Measurements from ENCODE around the gene ACSS3.
"Not testable (repeated sequence)": the region's sequence is repeated elsewhere in the genome, so short reads cannot be mapped to it uniquely, and the experiment has no call there.

Gene ACSS3

DNA sequence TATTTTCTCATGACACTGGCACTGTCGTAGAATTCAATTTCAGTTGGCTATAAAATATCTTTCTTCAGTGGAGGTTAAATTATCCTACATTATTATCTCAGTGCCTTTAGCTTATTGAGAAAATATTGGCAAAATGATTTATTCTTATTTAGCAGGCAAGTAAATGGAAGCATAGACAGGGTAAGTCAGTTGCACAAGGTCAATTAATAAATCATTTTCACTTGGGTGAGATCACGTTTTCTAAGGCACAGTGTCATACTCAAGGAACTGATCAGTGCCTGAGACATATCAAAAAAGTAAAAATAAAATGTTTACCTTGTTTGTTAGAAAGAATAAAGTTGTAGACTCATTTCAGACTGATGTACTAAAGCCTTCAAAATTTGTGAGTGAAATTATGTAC, 95.0 kb downstream of the ACSS3 start:
- no peak for DNase-seq

DNA sequence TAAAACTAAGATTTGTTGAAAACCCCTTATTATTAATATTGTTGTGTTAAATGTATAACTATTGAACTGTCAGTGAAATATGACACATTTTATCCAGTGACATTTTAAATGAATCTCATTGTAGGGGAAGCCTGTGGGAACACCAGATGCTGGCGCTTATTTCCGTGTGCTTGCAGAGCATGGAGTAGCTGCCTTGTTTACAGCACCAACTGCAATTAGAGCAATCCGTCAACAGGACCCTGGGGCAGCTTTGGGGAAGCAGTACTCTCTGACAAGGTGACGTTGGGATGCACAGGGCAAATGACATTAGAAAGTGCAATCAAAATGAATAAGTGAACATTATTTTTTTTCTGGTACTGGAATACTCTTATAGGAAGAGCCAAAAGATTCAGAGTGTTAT, 96.8 kb downstream of the ACSS3 start:
- DNase-seq = no peak

DNA sequence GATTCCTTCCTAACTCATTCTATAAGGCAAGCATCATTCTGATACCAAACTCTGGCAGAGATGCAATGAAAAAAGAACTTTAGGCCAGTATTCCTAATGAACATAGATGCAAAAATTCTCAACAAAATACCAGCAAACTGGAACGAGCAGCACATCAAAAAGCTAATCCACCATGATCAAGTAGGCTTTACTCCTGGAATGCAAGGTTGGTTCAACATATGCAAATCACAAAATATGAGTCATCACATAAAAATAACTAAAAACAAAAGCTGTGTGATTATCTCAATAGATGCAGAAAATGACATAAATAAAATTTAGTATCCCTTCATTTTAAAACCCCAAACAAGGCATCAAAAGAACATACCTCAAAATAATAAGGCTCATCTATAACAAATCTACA, 98.9 kb downstream of the ACSS3 start:
- no peak for DNase-seq

DNA sequence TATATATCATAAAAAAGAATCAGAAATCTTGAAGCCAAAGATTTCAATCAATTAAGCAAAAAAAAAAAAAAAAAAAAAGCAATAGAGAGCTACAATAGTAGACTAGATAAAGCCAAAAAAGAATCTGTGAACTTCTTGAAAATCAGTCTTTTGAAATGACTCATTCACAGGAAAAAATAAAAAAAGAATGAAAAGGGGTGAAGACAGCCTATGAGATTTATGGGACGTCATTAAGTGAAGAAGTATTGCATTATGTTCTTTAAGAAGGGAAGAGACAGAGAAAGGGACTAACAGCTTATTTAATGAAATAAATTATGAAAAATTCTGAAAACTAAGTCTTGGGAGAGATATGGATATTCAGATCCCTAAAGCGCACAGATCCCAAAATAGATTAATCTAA, 103.8 kb downstream of the ACSS3 start:
- DNase-seq = no peak

DNA sequence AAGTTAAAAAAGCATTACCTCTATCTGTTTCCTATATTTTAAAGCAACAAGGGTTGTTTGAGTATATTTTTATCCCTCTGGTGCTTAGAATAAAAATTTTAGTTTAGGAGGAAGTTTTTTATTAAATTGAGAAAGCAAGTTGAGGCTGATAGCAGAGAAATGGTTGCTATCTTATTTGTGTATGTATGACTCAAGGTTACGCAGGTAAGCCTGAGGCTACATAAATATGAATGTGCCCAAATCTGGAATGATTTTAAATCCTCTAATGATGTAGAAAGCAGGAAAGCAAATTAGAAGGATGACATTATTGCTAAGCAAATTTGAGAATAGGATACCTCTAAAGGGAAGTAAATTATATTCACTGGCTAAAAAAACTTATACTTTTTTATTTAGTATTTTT, 109.8 kb downstream of the ACSS3 start:
- no peak for DNase-seq

DNA sequence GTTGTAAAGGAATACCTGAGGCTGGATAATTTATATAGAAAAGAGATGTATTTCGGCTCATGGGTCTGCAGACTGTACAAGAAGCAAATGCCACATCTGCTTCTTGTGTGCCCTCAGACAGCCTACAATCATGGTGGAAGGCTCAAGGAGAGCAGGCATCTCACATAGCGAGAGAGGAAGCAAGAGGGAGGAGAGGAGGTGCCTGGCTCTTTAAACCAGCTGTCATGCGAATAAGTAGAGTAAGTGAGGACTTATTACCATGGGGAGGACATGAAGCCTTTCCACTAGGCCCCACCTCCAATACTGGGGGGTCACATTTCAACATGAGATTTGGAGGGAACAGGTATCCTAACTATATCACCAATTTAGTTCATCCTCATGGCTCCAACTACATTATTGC, 118.7 kb downstream of the ACSS3 start:
- DNase-seq = no peak

DNA sequence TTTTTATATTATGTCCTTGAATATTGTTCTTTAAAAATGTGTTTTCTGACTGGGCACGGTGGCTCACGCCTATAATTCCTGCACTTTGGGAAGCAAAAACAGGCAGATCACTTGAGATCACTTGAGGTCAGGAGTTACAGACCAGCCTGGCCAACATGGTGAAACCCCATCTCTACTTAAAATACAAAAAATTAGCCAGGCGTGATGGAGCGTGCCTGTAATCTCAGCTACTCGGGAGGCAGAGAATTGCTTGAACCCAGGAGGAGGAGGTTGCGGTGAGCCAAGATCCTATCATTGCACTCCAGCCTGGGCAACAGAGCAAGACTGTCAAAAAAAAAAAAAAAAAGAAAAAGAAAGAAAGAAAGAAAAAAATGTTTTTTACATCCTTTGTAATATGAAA, 122.7 kb downstream of the ACSS3 start:
- not testable (repeated sequence) for DNase-seq

DNA sequence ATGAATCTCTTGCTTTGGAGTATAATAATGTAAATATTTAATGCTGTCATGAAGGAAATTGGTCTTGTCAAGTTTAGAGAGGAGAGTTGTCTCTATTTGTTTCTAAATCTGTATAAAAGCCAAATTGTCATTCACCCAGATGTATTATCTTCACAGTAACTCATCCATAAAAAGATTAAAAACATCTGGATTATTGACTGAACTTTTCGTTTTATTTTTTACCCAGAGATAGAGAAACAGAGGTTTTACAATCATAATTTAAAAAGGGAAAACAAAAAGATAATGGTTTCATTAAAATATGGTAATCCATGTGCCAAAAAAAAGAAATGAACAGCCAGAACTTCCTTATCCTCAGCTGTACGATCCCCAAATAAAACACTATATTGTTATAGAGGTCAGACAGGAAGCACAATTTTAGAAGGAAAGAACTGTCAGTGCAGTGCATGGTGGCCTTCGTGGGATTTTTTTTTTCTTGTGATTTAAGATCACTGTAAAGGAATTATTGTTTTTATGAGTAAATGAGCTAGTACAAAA, 125.9 kb downstream of the ACSS3 start:
- no peak for DNase-seq

DNA sequence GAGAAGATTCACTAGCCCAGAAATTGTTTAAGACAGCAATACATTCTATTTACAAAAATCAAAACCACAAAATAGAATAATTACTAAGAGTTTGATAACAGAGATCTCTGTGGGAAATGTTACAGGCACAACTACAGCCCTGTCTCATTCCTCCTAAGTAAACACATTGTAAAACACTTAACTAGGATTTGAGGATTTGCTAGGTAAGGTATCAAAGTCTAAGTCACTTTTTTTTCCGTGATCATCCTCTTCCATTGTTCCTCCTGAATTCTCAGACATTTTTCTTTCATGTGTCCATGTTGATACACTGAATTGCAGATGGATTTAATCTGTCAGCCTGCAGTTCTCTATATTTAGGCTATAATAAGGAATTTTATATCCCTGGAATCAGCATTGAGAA, 127.5 kb downstream of the ACSS3 start:
- no peak for DNase-seq

DNA sequence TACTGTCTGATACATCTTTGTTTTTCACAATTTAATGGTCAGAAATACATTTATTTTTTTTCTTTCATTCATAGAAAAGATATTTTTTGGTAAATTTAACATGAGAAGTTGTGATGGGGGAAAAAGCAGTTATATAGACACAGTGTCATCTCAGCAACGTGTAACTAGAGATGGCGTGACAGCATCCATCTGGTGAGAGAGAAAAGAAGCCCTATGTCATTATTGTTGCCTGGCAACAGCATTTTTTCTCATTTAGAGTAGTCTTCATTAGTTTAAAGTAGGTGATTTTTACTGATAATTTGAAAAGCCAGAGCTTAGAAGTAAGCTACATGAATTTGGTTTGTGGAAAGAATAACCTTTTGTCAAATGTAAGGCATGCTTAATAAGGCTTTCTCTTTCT, 128.6 kb downstream of the ACSS3 start:
- no peak for DNase-seq

DNA sequence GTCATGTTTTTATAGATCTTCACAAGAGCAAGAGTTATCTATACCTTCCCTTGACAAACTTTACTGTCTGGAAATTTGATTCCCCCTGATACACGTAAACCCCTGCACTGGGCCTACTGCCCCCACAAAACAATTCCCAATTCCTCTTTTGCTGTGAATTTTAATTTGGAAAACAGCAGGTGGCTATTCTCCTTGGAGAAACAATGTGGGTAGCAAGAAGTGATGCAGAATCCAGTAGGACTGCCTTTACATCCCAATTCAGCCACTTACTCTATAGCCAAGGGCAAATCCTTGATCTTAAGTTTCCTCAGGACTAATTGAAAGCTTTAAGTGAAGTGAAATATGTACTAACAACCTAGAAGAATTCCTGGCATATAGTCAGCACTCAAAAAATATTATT, 129.3 kb downstream of the ACSS3 start:
- no peak for DNase-seq

DNA sequence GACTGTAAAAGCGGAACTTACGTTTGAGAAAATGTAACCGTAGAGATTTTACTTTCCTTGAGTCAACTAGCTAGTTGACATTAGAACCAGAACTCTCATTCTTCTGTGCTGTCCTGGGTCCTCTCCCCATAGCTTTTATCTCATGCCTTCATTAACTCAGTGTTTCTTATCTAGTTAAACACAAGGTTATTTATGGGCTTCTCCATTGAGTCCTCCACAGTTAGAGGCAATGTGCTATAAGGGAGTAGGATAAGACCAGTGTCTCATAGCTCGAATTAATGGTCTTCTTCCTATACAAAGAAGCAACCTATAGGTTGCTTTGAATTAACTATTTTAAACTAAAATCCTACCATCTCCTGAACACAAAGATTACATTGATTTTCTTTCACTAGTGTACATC, 129.8 kb downstream of the ACSS3 start:
- no peak for DNase-seq

DNA sequence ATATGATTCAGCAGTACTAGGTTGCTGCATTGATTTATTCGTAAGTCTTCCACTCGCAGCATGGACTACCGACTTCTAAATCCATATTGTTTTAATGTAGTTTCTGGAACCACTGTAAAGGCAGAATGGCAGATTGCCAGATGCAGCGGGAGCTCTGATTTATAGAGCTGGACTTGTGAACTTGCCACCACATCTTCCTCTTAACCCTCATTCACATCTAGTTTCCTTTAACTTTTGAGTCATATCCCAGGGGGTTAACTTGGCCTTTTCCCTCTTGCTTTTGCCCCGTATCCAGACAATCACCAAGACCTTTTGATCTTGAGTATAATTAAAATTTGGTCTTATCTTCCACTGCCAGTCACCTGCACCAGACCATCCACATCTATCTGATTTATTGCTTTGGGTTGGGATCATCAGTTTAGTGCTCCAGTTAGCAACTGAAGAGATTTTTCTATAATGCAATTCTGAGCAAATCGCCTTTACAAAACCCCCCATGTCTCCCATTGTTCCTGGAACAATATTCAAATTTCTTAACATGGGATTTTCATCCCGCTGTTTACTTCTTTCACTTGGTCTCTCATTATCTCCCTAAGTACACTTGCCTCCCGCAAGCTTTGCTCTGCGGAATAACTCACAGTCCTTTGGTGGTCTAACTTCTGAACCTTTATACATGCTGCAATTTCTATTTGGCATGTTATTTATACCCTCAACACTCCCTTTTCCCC, 130.5 kb downstream of the ACSS3 start:
- DNase-seq = no peak

DNA sequence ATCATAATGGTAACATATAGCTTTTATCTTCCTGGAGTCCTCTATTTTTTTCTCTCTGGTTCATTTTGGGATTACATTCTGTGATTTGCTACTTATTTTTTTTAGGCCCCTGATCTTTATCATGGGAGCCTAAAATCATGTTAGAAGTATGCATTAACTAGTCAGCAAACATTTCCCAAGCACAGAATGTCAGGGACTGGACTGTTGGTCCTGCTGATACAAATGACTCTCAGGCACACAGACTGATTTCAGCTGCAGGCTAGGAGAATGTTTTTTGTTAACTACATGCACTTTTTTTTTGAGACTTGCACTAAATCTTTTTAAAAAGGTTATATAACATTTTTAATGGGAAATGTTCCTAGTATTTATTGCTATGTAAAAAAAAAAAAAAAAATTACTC, 131.1 kb downstream of the ACSS3 start:
- DNase-seq = no peak

DNA sequence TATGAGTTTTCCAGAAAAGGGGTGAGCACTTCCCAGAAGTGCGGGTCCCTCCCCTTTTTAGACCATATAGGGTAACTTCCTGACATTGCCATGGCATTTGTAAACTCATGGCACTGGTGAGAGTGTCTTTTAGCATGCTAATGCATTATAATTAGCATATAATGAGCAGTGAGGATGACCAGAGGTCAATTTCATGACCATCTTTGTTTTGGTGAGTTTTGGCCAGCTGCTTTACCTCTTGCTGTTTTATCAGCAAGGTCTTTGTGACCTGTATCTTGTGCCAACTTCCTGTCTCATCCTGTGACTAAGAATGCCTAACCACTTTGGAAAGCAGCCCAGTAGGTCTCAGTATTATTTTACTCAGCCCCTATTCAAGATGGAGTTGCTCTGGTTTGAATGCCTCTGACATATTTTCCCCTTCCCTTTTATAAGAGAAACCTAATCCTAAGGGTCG, 131.9 kb downstream of the ACSS3 start:
- DNase-seq = not testable (repeated sequence)

DNA sequence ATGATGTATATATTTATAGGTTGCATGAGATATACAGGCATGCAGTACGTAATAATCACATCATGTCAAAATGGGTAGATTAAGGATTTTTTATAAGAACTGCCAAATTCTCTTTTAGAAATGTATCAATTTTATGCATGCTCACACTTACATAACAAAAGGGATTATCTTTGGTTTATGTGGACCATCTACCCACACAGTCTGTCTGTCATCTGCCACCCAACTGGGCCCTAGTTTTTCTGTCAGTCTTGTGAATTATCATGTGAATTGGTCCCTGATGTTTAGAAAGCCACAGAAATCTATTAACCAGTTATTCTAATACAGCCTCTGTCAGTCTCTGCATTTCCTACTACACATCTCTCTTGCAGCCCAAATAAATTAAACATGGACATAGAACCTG, 133.4 kb downstream of the ACSS3 start:
- DNase-seq = no peak

DNA sequence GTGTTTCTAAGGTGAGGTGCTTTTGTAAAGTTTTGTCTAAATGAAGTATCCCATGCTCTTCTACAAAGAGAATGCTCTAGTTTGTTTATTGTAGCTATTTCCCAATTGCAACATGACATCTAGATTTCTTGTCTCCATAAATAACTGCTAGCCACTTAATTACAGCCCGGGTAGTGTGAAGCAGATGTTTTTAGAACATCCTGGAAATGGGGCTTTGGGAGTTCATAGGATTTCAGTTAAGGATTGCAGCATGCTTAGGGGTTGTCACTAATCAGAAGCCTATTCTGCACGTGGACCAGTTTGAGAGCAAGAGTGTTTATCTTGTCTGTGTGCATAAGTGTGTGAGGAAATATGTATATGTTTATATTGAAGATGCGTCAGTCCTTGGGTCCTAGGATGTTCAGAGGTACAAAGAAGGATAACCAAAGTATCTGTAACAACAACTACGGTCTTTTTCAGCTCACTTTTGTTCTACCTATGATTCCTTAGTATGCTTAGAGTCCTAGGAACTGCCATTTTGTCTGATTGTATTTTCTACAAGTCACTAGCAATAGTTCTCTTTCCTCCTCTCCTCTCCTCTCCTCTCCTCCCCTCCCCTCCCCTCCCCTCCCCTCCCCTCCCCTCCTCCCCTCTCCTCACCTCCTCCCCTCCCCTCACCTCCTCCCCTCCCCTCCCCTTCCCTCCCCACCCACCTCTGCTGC, 135.3 kb downstream of the ACSS3 start:
- DNase-seq = no peak

DNA sequence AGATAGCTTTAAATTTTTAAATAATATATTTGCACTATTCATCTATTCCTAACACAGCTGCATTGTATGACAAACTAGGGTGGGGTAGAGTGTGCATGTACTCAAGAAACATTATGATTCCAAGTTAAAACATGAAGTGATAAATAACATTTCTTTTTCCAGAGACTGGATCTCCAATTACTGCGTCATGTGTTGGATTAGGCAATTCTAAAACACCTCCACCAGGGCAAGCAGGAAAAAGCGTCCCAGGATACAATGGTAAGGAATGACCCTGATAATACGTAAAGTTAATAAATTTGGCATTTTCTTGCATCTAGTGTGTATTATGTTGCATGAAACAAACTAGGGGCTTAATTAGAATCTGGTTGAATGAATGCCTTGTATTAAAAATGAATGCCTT, 138.9 kb downstream of the ACSS3 start:
- no peak for DNase-seq

DNA sequence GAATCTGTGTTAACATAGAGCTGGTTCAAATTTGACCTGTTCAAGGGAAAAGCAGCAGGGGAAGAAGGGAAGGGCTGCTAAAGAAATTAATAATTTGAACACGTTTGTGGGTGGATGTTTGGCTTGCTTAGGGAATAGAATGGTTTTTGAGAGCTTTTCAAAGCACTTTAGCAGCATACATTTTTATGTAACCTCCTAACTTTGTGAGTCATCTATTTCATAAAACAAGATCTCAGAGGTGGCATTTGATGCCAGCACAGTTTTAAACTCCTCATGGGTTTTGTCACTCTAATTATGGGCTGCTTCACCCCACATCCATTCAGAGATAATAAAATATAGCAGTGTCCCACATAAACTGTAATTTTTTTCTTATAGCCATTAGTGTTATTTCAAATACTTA, 143.8 kb downstream of the ACSS3 start:
- DNase-seq = no peak

DNA sequence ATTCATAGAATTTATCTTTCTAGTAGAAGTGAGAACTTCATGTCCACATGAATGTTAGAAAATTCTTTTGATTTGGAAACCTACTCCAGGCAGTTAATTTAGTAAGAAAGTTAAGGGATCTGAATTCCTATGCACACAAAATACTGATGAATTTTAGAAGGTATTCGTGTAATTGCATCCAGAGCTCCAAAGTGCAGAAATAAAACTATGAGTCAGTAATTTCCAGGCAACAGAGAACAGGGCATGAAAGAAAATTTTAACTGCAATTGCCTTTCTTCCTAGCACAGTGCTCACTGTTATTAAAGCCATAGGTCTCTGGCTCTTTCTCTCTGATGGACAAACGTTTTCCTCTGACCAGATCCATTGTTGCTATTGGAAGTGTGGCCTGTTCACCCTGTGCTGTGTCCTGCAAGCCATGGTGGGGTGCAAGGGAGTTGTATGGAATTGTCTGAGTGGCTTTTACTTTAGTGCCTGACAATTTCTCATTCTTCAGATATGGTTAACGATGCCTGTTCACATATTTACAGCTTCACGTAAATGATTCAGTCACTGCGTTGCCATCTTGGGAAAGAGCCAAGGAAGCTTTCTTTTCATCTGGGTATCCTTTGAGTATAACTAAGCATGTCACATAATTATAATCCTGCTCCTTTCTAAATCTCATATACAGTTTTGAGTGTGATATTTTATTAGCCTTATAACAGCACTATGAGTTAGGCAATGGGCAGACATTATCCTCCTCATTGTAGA, 145.1 kb downstream of the ACSS3 start:
- DNase-seq = no peak

DNA sequence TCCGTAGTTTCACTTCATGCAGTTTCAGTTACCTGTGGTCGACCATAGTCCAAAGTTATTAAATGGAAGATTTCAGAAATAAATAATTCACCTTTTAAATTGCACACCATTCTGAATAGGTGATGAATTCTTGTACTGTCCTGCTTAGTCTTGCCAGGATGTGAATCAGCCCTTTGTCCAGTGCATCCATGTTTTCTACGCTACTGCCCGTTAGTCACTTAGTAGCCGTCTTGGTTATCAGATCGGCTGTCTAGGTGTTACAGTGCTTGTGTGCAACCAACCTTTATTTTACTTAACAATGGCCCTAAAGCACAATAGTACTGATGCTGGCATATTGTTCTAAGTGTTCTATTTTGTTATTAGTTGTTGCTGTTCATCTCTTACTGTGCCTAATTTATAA, 146.7 kb downstream of the ACSS3 start:
- no peak for DNase-seq

DNA sequence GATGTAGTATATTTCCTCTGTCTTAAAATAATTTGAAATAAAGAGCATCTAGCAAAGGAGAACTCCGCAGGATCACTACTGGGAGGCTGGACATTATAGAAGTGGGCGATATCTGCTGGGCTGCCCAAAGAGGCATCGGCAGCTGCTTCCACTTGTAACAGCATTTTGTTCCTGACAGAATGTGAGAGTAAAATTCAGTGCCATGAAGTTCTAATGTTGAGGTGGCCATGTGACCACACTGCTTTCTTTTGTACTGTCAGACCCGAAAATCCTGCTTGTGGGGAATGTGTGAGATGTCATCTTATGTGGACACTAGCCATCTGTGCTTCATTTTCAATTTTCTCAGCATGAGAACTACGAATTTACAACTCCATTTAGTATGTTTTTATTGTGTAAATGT, 151.9 kb downstream of the ACSS3 start:
- DNase-seq = no peak

DNA sequence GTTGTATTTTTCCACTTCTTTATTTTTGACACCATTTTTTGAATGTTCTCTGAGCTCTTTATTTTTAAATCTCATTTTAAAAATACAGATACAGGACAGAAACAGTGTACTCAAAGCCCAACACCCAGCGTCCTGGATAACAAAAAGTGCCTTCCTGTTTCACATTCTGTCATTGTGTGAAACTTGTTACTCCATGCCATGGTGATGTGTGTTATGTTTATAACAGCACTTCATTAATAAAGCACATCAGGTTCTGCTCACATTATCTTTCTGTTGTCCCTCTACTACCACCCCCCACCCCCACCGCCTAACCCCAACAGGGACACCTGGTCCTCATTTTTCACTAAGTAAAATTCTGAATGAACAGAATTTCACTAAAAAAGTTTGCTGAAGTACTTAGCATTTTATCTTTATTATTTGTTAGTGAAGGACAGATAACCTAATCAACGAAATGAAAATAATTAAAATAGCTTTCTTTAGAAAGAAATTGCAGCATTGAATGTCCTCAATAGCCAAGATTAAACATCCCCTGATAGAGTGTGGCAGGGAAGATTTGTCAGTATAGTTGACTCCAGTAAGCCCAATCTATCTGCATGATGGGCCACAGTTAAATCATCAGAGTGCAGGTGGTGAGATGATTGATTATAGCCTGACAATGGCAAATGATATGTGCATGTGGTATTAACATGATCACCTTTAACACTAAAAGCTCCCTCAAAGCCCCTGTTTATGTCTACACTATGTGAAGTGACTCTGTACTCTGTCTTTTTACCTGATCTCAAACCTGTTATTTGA, 153.9 kb downstream of the ACSS3 start:
- DNase-seq = no peak
